Neutrophil (primary cell): ENCODE data around the gene TMEM203.

ENCODE experiments used
- H3K27ac ChIP-seq: fragments of 200-600 bp; sonication (generic); 2 replicates; pipeline ENCODE4 v1.5.1; 2016; ENCODE audit warnings: mild to moderate bottlenecking, moderate library complexity
- H3K27me3 ChIP-seq: fragments of 200-600 bp; sonication (generic); 2 replicates; pipeline ENCODE4 v1.6.0; 2016; ENCODE audit warnings: mild to moderate bottlenecking
- H3K36me3 ChIP-seq: fragments of 200-600 bp; sonication (generic); 2 replicates; pipeline ENCODE4 v1.5.1; 2017
- H3K4me1 ChIP-seq, 2 experiments: fragments of 200-600 bp in 1 of 2; sonication (generic) in 1 of 2; 1 replicate in 1 of 2; 2 replicates in 1 of 2; pipeline versions ENCODE4 v1.5.1 to v1.6.1; 2013 to 2016; ENCODE audit warnings: low read depth in 1 of 2, low read length in 1 of 2, mild to moderate bottlenecking in 1 of 2, moderate library complexity in 1 of 2; ENCODE audit not compliant: control insufficient read depth in 1 of 2, insufficient read depth in 1 of 2
- H3K4me3 ChIP-seq, 2 experiments: fragments of 200-600 bp in 1 of 2; sonication (generic) in 1 of 2; 1 replicate in 1 of 2; 2 replicates in 1 of 2; pipeline ENCODE4 v1.5.1; 2013 to 2016; ENCODE audit warnings: low read depth in 1 of 2, low read length in 1 of 2, mild to moderate bottlenecking in 1 of 2, moderate library complexity in 1 of 2
- H3K9me3 ChIP-seq: fragments of 200-600 bp; sonication (generic); 2 replicates; pipeline ENCODE4 v1.5.1; 2016
- TF ChIP-seq, protein P1 (sequence below): fragments of 200-600 bp; sonication (generic); IDR thresholded peaks from 2 replicates; pipeline ENCODE4 v1.5.1; 2016; ENCODE audit warnings: antibody characterized with exemption

TMEM203 gene

DNA sequence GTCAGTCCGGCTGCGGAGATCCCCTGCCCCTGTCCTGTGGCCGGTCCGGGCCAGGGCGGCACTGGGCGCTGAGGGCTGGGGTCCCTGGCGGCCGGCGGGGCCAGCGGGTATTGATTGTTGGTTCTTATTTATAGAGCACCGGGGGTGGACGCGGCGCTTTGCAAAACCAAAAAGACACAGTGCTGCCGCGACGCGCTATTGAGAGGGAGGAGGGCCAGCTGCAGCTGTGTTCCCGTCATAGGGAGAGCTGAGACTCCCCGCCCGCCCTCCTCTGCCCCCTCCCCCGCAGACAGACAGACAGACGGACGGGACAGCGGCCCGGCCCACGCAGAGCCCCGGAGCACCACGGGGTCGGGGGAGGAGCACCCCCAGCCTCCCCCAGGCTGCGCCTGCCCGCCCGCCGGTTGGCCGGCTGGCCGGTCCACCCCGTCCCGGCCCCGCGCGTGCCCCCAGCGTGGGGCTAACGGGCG, 38.1 kb downstream of the TMEM203 start:
- no peaks in the 10 kb centered on the region for H3K36me3 ChIP-seq
- peaks cover 0 to 11% of the 10 kb centered on the region in 2 experiments for H3K4me1 ChIP-seq
- peaks cover 100% of the 10 kb centered on the region for H3K27me3 ChIP-seq
- H3K9me3 ChIP-seq: no peaks in the 10 kb centered on the region
- H3K4me3 ChIP-seq: no peak overlapping the region
- TF ChIP-seq, protein P1, sequence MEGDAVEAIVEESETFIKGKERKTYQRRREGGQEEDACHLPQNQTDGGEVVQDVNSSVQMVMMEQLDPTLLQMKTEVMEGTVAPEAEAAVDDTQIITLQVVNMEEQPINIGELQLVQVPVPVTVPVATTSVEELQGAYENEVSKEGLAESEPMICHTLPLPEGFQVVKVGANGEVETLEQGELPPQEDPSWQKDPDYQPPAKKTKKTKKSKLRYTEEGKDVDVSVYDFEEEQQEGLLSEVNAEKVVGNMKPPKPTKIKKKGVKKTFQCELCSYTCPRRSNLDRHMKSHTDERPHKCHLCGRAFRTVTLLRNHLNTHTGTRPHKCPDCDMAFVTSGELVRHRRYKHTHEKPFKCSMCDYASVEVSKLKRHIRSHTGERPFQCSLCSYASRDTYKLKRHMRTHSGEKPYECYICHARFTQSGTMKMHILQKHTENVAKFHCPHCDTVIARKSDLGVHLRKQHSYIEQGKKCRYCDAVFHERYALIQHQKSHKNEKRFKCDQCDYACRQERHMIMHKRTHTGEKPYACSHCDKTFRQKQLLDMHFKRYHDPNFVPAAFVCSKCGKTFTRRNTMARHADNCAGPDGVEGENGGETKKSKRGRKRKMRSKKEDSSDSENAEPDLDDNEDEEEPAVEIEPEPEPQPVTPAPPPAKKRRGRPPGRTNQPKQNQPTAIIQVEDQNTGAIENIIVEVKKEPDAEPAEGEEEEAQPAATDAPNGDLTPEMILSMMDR: no peak
- no peak overlapping the region for H3K27ac ChIP-seq

DNA sequence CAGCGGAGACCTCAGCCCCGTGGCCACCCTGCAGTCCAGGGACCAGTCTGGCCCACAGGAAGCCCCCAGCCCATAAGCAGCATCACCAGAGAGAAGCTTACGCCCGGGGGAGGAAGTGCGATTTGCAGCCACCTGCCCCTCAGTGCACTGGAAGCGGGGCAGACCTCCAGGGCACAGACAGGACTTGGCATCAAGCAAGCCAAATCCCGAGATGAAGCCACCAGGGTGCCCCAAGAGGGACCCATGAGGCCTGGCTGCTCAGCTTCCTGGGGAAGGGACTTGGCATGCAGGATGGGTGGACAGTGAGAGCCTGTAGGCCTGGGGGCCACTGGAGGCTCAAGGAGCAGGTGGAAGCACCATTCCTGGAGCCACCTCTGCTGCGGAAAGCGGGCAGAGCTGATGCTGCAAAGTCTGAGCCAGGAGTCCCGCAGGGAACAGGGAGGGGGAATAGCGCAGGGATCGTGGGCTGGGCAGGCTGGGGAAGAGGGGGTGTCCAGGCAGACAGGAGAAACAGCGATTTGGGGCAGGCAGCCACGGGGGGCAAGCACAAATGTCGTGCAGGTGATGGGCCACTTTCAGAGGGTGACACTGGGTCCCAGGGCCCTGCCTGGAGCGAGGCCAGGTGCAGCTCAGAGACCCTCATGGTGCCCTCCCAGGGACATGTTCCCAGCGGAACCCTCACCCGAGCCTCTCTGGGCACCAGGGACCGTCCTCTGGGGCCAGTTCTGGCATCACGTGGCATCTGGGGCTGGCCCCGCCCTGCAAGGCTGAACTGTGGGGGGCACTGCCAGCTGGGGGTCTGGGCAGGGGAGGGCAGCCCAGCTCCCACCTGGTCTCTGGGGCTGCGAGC, 38.8 kb downstream of the TMEM203 start:
- TF ChIP-seq, protein P1: no peak
- no peaks in the 10 kb centered on the region for H3K9me3 ChIP-seq
- peaks cover 100% of the 10 kb centered on the region for H3K27me3 ChIP-seq
- H3K4me3 ChIP-seq: no peak overlapping the region
- H3K27ac ChIP-seq: no peak overlapping the region
- no peaks in the 10 kb centered on the region for H3K36me3 ChIP-seq
- H3K4me1 ChIP-seq: peaks cover 0 to 11% of the 10 kb centered on the region in 2 experiments

DNA sequence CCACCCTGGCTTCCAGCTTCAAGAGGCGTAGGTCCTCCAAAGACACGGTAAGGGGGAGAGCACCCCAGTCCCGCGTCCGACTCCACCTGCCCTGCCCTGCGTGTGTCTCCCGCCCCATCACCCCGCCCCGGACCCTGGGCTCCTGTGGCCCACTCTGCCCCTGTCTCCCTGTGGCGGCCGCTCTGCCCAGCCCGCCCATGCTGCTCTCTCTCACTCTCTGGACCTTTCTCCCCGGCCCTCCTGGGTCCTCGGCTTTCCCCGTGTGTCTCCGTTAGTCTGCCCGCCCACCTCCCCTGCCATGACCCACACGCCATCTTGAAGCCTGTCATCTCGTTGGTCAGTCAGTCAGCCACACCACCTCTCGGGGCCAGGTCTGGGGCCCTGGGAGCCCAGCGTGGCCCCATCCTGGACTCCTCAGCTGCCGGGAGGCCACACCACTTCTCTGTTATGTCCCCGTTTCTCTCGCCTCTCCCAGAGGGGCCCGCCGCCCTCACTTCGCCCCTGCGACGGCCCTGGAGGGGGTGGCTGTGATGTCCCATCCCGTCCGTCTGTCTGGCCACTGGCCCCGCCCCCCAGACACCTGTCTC, 40.1 kb downstream of the TMEM203 start:
- peaks cover 100% of the 10 kb centered on the region for H3K27me3 ChIP-seq
- TF ChIP-seq, protein P1: no peak
- no peaks in the 10 kb centered on the region for H3K9me3 ChIP-seq
- H3K4me3 ChIP-seq: no peak overlapping the region
- peaks cover 0 to 11% of the 10 kb centered on the region in 2 experiments for H3K4me1 ChIP-seq
- H3K27ac ChIP-seq: no peak overlapping the region
- no peaks in the 10 kb centered on the region for H3K36me3 ChIP-seq

- Histone ChIP-seq H3K4me1 (peaks cover 0 to 11% of the 10 kb centered on the region in 2 experiments), H3K36me3 (no peaks in the 10 kb centered on the region), H3K27me3 (peaks cover 100% of the 10 kb centered on the region), H3K9me3 (no peaks in the 10 kb centered on the region), H3K4me3 (no peak overlapping the region), H3K27ac (no peak overlapping the region)
- TF ChIP-seq, protein P1: no peak
Measured at GRCh38 chr9:137164370-137165249, 40.8 kb downstream of the TMEM203 start.

DNA sequence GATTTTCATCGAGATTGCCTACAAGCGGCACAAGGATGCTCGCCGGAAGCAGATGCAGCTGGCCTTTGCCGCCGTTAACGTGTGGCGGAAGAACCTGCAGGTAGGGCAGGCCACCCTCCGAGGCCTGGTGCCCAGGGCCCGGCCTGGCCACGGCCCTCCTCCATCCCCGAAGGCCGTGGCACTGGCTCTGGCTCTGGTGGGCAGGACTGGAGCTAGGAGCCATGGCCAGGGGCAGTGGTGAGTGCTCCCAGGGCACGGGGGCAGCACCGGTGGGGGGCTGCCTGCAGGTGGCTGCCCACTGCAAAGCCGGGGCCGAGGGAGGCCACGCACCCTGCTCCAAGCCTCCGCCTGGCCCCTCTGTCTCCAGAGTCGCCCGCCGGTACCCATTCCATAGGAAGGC, 41.6 kb downstream of the TMEM203 start:
- Histone ChIP-seq H3K27me3 (peaks cover 100% of the 10 kb centered on the region), H3K36me3 (no peaks in the 10 kb centered on the region), H3K4me1 (peaks cover 0 to 7% of the 10 kb centered on the region in 2 experiments), H3K4me3 (no peak overlapping the region), H3K9me3 (no peaks in the 10 kb centered on the region), H3K27ac (no peak overlapping the region)
- TF ChIP-seq, protein P1: no peak
